ENCODE data around the gene CPA2.

Gene CPA2

DNA sequence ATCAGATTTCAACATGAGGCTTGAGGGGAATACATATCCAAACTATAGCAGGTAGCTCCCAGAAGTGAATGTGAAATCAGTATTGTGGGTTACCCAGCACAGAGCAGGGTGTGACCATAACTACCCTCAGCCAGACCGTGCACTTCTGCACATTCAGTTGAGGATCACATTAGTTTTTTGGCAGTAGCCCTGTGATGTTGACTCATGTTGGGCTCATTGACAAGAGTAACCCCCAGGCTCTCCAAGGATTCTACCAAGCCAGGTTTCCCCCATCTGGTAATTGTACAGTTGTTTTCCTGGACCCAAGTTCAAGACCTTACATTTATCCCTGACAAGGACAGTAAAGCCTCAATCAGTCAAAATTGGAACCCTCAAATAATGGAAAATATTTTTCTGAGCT is 14.6 kb downstream of the CPA2 start:
- no peak for DNase-seq

DNA sequence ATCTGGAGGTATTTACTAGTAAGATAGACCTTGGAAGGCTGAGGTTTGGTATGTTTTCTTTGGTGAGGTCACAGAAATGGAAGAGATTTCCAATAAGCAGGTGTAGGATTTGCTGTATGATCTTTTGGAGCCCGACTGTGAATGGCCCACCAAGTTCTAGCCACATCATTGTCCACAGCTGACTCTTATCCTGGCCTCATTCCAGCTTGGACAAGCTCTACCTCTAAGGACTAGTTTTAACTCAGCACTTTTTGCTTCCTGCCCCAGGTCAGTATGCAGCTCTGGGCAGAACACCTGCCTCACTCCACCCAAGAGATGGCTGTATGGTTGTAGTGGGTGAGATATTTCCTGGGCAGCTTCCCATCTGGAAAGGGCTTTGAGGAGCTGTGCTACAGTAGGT is 20.2 kb downstream of the CPA2 start:
- DNase-seq: no peak

DNA sequence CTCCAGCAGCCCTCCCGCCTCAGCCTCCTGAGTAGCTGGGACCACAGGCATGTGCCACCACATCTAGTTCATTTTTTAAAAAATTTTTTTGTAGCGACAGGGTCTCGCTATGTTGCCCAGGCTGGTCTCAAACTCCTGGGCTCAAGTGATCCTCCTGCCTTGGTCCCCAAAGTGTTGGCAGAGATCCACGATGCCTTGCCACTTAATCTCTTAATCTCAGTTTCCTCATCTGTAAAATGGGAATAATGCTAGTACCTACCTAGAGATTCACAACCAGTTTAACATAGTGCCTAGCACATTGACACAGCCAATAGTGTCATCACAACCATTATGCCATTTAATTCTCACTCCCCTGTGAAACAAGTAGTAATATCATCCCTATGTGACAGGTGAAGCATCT is 21.5 kb downstream of the CPA2 start:
- no peak for DNase-seq

DNA sequence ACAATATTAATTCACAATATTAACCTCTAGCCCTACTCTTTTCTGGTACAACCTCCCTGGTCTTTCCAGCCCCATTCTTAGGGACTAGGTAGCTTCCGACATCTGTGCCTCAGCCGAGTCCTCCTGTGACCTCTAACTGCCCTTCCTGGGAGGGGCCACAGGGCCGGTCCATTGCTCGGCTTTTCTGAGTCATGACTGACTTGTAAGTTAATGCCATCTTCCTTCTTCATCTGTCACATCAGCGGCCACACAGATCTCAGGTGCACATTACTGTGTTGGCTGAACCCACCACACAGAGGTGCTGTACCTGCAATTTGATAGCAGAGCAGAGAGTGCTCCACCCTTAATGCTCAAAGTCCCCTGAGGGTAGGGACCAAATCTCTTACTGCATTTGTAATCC is 22.2 kb downstream of the CPA2 start:
- no peak for DNase-seq

DNA sequence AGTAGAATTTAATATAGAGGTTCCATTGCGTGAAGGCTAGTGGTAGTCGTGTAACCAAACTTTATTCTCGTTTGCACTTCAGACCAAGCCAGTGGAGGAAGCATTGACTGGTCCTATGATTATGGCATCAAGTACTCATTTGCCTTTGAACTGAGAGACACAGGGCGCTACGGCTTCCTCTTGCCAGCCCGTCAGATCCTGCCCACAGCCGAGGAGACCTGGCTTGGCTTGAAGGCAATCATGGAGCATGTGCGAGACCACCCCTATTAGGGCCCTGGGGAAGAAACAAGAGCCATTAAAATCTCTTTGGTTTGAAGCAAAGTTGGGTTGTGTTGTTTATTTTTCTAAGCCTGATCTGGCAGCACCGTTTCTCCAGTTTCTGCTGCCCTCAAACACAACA is 22.8 kb downstream of the CPA2 start:
- DNase-seq: no peak

DNA sequence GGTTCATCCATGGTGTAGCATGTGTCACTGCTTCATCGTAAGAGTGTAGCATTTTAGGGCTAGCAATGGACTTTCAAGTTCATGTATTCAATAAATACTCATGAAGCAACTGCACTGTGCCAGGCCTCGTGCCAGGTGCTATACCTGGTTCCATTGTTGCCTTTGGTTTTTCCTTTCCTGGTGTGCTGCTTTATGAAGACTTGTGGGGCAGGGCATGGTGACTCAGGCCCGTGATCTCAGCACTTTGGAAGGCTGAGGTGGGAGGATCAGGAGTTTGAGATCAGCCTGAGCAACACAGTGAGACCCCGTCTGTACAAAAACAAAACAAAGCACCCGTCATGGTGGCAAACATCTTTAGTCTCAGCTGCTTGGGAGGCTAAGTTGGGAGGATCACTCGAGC is 24.1 kb downstream of the CPA2 start:
- no peak for DNase-seq

DNA sequence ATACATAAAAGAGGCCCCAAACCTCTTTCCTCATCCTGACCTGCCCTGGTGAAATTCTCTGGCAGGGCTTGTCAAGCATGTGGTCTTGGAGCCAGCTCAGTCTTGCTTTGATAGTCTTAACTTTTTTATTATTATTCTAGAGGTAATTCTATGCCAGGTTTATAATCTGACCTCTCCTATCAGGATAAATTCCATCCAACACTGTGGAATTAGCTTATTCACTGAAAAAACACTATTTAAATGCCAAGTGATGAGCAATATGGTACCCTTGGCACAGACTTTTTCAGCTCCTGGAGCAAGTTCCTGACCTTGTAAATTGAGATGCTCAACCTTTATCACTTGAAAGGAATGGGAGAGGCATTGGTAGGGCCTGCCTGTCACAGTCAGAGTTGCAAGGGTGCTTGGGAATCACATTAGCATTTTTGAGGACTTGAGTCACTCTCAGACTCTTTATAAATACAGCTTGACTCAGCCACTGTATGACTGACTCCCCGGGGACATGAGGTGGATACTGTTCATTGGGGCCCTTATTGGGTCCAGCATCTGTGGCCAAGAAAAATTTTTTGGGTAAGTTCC is 26.1 kb downstream of the CPA2 start, which contains the start of gene CPA4:
TSS of gene CPA4 (plus strand) at position 480 of the 576 bp plus-strand sequence. CDS start at position 500, 20 bp downstream.
- DNase-seq: no peak

DNA sequence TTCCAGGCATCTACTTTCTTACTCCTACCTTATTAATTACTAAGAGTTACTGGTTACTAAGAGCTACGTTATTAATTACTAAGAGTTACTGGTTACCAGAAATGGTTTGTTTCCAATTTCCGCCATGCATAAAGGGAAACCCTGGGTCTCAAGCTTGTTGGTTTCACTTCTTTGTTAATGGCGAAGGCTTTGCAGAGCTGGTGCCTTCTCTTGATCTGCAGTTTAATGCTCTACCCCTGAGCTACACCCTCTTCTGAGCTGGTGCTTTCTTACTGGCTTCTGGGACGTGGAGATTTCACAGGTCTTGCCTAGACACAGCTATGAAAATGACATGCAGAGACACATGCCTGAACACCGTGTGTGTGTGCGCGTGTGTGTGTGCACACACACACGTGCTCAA is 26.9 kb downstream of the CPA2 start:
- DNase-seq: no peak

DNA sequence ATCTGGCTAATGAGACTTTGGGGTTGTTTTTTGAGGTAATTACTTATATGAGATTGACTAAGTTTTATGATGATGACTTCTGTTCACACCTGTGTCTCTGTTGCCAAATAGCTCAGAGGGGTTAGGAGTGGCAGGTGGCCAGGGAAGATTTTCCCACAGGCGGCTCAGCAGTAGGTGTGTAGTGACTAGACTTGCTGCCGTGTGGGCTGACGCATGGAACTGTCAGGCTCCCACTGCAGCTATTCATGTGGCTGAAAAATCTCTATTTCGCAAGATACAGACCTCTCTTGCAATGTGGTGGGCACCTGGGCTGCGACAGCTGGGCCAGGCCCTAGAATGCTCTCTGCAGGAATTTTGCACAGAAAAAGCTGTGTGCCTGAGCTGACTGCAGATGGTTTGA is 27.7 kb downstream of the CPA2 start:
- DNase-seq: no peak

DNA sequence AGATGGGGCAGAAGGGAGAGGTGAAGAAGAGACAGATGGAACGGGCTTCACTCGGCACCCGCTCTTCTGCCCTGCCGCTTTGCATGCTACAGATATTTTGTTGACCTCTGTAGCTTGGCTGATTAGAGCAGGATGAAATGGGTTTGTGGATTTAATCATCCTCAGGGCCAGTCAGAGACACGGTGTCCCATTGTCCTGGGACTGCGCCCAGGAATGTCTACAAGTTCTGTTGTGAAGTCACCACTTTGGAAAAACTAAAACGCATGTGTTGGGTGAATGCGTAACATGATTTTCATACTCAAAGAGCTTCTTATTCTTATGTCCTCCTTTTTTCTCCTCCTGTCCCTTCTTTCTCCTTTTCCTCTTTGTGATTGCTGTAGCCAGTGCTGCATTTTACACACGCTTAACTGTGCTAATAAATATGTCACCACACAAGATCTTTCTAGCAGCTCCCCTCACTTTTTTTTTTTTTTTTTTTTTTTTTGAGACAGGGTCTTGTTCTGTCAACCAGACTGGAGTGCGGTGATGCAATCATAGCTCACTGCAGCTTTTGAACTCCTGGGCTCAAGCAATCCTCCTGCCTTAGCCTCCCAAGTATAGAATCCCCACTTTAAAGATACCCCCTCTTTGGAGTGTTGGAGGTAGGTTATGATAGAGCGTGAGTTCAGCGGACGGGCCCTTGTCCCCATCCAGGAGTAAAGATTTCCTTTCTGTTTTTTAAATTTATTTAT is 29.7 kb downstream of the CPA2 start:
- no peak for DNase-seq

DNA sequence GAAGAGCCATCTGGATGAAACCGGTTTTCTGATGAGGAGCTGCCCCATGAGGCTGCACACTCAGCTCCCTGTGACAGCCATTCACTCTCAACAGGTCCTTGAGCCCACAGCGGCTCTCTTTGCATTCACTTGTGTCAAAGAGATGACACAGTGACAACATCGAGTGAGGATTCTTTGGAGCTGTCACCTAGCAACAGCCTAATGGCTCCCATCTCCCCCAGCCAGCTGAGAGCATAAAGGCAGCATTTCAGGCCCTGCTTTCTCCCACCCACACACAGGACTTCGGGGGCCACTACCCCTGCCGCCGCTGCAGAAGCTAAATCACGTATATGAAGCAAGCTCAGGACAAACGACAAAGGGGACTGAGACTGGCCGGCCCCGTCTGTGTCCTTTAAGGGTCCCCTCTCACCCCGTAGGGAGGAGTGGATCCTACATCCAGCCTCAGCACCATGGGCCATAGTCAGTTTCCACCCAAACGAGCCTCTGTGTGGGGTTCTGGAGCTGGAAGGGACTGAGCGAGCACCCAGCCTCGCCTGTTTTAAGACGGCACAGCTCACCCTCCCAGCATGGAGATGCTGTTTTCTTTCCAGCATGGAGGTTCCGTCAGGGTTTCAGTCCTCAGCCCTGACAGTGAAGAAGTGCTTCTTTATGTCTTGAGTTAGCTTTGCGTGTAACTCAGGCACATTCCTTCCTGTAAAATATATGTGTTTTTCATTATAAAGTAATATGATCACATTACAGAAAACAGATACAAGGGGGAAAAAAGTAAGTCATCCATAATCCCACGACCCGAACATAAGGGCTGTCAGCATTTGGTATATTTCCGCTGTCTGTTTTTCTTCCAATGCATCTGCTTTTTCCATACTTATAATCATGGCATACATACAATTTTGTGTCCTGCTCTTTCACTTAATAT is 31.2 kb downstream of the CPA2 start:
- no peak for DNase-seq

DNA sequence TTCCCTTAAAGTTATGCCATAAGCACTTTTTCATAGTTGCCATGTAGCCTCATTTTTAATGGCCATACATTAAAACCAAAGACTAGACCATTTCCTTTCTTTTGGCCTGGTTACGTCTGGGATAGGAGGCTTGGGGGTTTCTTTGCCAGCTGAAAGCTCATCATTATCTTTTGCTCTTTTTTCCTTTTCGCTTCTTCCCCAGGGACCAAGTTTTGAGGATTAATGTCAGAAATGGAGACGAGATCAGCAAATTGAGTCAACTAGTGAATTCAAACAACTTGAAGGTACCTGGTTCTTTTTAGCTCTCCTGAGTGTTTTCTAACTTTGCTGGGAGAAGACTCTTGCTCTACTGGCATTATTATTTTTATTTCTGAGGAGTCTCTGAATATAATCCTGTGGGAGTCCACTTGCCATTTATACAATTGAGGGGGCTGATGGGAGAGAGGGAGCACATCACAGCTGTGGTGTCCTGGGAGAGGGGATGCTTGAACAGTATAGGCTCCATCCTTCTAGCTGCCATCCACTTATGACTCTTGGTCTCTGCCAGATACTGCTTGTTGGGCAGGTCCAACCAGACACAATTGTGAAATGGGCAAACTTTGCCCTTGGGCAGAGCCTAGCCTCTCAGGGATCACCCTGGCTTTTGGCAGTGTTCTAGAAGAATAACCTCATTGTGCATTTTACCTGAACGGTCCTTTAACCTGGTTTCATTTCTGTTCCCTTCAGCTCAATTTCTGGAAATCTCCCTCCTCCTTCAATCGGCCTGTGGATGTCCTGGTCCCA is 32.1 kb downstream of the CPA2 start:
- no peak for DNase-seq

DNA sequence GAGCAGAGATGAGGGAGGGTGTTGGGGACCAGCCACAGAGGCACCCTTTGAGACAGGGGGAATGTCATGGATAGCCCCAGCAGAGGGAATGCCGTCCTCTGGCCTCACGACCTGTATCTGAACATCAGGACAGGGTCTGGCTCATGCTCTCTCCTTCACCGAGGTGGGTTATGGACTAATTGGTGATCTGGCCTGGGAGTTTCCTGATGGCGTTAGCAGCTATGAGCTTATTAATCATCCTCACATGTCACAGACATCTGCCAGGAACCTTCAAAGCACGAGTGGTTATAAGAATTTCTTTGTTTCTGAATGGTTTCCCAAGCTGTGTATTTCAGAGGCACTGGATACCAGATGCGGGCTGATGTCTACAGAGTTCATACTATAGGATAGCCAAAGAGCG is 33.2 kb downstream of the CPA2 start:
- no peak for DNase-seq

DNA sequence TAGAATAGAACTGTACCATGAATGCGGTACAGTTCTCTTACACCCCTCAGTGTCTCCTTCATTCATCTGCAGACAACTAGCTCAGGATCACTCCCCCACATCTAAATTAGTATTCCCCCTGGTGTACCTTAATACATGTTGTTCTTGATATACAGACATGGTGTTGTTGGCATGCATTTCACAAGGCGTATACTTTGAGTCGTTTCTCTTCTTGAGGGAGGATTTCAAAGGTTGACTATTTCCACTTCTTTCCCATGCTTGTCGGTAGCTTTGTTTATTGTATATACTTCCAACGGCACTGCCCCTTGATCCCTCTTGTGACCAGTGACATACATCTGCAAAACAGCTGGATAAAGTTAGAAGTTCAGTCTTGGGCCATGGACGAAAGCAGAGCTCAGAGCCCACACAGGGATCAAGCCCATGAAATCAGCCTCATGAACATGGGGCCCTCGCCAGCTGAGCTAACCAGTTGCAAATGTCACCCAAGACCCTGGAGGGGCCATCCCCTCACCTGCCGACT is 34.9 kb downstream of the CPA2 start:
- no peak for DNase-seq

DNA sequence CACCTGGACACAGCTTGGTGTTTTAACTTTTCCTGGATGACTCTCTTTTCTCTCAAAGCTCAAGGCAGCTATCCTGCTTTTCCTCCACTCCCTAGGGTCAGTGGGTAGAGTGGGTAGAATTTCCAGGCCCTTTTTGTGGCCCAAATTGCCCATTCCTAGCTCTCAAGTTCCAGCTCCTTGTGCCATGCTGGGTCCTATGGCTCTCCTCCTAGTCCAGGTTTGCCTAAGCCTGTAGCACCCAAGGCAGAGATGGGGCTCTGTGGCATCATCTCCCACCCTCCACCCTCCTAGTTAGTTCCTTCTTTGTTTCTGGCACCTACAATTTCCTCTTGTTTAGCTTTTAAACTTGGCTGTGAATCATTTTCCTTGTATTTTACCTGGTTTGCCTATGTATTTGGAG is 36.0 kb downstream of the CPA2 start:
- no peak for DNase-seq

DNA sequence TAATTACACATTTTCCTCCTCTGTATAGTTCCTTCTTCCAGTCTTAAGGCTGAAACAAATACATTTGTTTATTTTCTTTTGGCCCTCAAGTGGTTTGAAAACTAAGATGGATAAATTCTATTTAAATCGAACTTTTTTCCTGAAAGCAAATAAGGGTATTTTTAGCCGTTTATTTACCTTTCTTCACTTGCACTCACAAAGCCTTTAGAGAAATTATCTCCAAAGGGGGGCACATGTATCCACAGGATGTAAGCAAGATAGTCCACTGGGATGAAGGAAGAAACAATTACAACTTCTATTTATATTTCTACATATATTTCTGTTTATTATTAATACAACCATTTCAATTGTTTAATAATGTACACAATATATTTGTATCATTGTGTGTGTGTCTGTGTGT is 36.5 kb downstream of the CPA2 start:
- DNase-seq: no peak

DNA sequence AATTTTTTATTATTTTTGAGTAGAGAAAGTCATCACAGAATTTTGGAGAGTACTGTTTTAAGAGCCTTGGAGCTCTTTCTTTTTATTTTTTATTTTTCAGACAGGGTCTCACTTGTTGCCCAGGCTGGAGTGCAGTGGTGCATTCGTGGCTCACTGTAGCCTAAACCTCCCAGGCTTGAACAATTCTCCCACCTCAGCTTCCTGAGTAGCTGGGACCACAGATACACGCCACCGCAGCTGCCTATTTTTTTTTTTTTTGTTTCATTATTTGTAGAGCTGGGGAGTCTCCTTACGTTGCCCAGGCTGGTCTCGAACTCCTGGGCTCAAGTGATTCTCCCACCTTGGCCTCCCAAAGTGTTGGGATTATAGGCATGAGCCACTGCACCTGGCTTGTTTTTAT is 36.9 kb downstream of the CPA2 start:
- no peak for DNase-seq

DNA sequence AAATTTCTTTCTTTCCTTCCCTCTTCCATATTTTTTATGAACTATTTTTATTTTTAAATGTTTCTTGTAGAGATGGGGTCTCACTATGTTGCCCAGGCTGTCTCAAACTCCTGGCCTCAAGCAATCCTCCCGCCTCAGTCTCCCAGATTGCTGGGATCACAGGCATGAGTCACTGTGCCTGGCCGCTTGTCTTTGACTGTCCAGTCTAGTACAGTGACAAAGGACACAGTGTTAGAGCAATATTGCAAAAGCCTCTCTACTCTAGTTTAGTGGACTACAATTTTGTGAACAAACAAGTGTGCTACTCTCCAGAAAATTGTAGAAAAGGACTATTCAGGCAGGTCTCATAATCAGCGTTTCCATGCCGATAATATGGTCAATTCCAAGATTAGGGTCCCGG is 37.3 kb downstream of the CPA2 start:
- DNase-seq: no peak

DNA sequence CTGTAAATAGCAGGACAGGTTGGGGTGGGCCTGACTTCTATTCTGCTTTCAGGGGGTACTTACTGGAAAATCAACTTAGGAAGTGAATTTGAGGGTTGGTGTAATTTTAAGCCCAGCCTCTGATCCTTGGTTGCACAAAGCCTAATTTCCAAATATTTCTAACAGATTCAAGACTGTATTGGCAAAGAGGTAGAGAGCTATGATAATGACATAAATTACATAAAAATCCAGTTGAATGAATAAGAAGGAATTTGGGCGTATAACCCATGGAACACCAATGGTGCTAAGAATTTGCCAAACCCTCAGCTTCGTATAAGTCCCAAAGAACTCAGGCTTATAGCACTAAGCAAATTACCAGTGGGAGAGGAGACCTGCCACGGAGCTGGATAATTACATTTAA is 38.2 kb downstream of the CPA2 start:
- no peak for DNase-seq

DNA sequence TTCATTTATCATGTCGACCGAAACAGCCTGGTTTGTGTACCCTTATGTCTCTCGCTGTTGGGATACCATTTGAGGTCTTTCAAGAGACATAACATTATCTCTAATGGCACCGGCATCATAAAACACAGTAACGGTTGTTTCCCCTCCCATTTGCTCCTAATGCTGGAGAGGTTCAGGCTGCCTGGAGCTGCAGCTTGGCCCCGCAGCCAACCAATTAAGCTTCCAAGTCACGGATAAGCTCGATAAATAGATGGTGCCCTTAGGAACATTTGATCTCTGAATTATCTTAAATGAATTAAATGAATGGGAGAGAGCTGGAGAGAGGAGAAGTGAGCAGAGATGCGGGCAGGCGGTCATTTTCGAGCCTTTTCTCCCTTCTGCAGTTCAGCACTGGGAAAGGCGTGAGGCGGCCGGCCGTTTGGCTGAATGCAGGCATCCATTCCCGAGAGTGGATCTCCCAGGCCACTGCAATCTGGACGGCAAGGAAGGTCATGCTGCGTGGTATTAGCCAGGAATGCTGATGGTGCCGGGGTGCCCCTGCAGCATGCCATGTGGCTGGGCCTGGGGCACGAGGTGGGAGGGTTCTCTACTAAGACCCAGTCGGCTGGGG is 38.9 kb downstream of the CPA2 start:
- no peak for DNase-seq

DNA sequence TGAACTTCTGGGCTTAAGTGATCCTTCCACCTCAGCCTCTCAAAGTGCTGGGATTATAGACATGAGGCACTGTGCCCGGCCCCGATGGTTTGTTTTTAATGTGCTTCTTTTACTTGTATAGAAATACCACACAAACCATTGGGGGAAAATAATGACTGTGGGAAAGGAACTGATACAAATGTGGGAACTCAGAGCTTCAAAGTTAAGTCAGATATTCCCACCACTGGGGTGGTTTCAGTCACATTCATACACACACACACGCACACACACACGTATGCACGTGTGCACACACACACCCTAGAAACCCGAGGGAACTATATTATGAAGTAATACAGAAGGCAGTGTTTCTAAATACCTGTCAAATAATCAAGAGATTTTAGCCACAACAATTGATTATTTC is 43.3 kb downstream of the CPA2 start:
- no peak for DNase-seq

DNA sequence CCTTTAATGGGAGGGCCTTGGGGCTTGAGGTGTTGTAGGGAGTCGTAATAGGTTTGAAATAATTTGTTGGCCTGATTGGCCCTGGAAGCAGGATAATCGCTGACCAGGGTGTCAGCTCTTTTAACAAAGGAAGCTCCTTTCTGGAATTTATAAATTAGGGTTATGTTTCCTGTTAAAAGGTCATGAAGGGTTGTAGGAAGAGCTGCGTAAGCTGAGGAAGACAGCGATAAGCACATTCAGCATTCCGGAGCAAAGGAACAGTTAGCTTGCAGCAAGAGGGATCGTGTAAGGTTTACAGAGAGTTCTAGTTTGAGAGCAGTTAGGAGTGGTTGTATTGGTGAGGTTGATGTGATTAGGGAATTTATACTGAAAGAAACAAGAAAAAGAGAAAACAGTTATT is 47.6 kb downstream of the CPA2 start:
- no peak for DNase-seq
